ENCODE measurements around the gene SEBOX. TPM values are rescaled to one million over a fixed set of nuclear protein-coding genes. Genes with fewer than 3 reads are reported as not detected.

SEBOX gene
- total RNA-seq, 2 donors from 2014 or later: not detected

- Histone ChIP-seq H3K36me3 (ENCODE audit: control insufficient read depth, insufficient read depth, low read length) (no peaks in the 10 kb centered on the region), H3K27ac (ENCODE audit: low read depth, low read length) (no peak overlapping the region), H3K4me1 (ENCODE audit: control insufficient read depth, insufficient read depth, low read length) (no peaks in the 10 kb centered on the region), H3K9me3 (ENCODE audit: control insufficient read depth, low read length) (no peaks in the 10 kb centered on the region), H3K27me3 (ENCODE audit: control insufficient read depth, insufficient read depth, low read length, poor library complexity, severe bottlenecking) (no peaks in the 10 kb centered on the region), H3K9ac (ENCODE audit: extremely low read depth, low read length, poor library complexity, severe bottlenecking) (no peak overlapping the region), H3K4me3 (ENCODE audit: low read length) (no peak overlapping the region)
- WGBS, 2 experiments (ENCODE audit: insufficient coverage in 1 of 2, insufficient read length in 1 of 2): 60% methylated on average over 2 of the region's 2 CpGs; no CpG with 5 or more reads in 1 of the 2 experiments
- H3K4me3 Mint-ChIP-seq: no peak overlapping the region
- TF ChIP-seq CTCF (conservative IDR thresholded peaks at IDR 0.05): no peak
- peaks cover 15% of the 10 kb centered on the region for H3K4me1 Mint-ChIP-seq
- no peak overlapping the region for H3K27ac Mint-ChIP-seq
- no peaks in the 10 kb centered on the region for H3K27me3 Mint-ChIP-seq (ENCODE audit: insufficient read depth)
- H3K36me3 Mint-ChIP-seq (ENCODE audit: low read depth): peaks cover 6% of the 10 kb centered on the region
- DNase-seq: peak; percentile 50
- H3K9me3 Mint-ChIP-seq: no peaks in the 10 kb centered on the region
Observed at GRCh38 chr17:28395426-28395825, 30.4 kb upstream of the SEBOX start.

- H3K4me1 Mint-ChIP-seq: peaks cover 15% of the 10 kb centered on the region
- H3K27me3 Mint-ChIP-seq (ENCODE audit: insufficient read depth): no peaks in the 10 kb centered on the region
- Histone ChIP-seq H3K9me3 (ENCODE audit: control insufficient read depth, low read length) (no peaks in the 10 kb centered on the region), H3K4me1 (ENCODE audit: control insufficient read depth, insufficient read depth, low read length) (no peaks in the 10 kb centered on the region), H3K9ac (ENCODE audit: extremely low read depth, low read length, poor library complexity, severe bottlenecking) (no peak overlapping the region), H3K27me3 (ENCODE audit: control insufficient read depth, insufficient read depth, low read length, poor library complexity, severe bottlenecking) (no peaks in the 10 kb centered on the region), H3K36me3 (ENCODE audit: control insufficient read depth, insufficient read depth, low read length) (no peaks in the 10 kb centered on the region), H3K4me3 (ENCODE audit: low read length) (no peak overlapping the region), H3K27ac (ENCODE audit: low read depth, low read length) (no peak overlapping the region)
- no peaks in the 10 kb centered on the region for H3K9me3 Mint-ChIP-seq
- 85% methylated on average over 7 of the region's 7 CpGs; no CpG with 5 or more reads in 1 of the 2 experiments for WGBS, 2 experiments (ENCODE audit: insufficient coverage in 1 of 2, insufficient read length in 1 of 2)
- no peak overlapping the region for H3K27ac Mint-ChIP-seq
- H3K36me3 Mint-ChIP-seq (ENCODE audit: low read depth): peaks cover 6% of the 10 kb centered on the region
- DNase-seq: no peak
- TF ChIP-seq CTCF (conservative IDR thresholded peaks at IDR 0.05): no peak
- no peak overlapping the region for H3K4me3 Mint-ChIP-seq
Observed at GRCh38 chr17:28394337-28395116, 29.5 kb upstream of the SEBOX start.

DNA sequence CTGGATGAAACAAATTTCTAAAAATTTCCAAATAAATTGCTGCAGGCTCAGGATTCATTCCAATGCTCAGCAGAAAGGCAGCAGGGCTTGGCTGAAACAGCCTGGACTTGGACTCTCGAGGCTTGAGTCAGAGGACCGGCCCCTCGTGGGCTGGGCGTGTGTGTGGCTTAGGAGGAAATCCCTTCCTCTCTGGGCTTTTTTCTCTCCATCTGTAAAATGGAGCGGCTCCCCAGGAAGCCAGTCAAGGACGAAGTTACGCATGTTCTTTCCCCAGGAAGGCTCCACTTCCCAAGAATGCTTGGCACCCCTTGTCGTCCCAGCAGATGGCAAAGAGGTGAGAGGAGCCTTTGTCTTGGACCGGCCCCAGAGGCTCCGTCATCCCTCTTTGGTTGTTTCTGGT is 27.5 kb upstream of the SEBOX start:
- H3K36me3 Mint-ChIP-seq (ENCODE audit: low read depth): no peaks in the 10 kb centered on the region
- Histone ChIP-seq H3K9ac (ENCODE audit: extremely low read depth, low read length, poor library complexity, severe bottlenecking) (no peak overlapping the region), H3K4me1 (ENCODE audit: control insufficient read depth, insufficient read depth, low read length) (no peaks in the 10 kb centered on the region), H3K27me3 (ENCODE audit: control insufficient read depth, insufficient read depth, low read length, poor library complexity, severe bottlenecking) (no peaks in the 10 kb centered on the region), H3K36me3 (ENCODE audit: control insufficient read depth, insufficient read depth, low read length) (no peaks in the 10 kb centered on the region), H3K4me3 (ENCODE audit: low read length) (no peak overlapping the region), H3K27ac (ENCODE audit: low read depth, low read length) (no peak overlapping the region), H3K9me3 (ENCODE audit: control insufficient read depth, low read length) (no peaks in the 10 kb centered on the region)
- H3K27ac Mint-ChIP-seq: no peak overlapping the region
- no peaks in the 10 kb centered on the region for H3K9me3 Mint-ChIP-seq
- H3K27me3 Mint-ChIP-seq (ENCODE audit: insufficient read depth): peaks cover 4% of the 10 kb centered on the region
- peaks cover 15% of the 10 kb centered on the region for H3K4me1 Mint-ChIP-seq
- no peak for TF ChIP-seq CTCF (conservative IDR thresholded peaks at IDR 0.05)
- no peak for DNase-seq
- H3K4me3 Mint-ChIP-seq: no peak overlapping the region
- 74 to 75% methylated on average over 3 to 10 of the region's 10 CpGs for WGBS, 2 experiments (ENCODE audit: insufficient coverage in 1 of 2, insufficient read length in 1 of 2)

All from endodermal cell (in vitro differentiated cells).